WI38 (cell line): ENCODE results near the gene TLR5.

Source experiments
- H3K4me3 ChIP-seq: 2 replicates; pipeline ENCODE4 v1.5.1; 2011; ENCODE audit warnings: low read depth, mild to moderate bottlenecking, control low read depth, low read length
- TF ChIP-seq, protein P1 (sequence below): IDR thresholded peaks from 2 replicates; pipeline ENCODE4 v1.5.1; 2012; ENCODE audit warnings: low read depth, mild to moderate bottlenecking, control low read depth, low read length

The TLR5 gene

GRCh38 chr1:223161321-223161720 lies 18.3 kb upstream of the TLR5 start:
- H3K4me3 ChIP-seq, result no peak overlapping the region
- TF ChIP-seq, protein P1, sequence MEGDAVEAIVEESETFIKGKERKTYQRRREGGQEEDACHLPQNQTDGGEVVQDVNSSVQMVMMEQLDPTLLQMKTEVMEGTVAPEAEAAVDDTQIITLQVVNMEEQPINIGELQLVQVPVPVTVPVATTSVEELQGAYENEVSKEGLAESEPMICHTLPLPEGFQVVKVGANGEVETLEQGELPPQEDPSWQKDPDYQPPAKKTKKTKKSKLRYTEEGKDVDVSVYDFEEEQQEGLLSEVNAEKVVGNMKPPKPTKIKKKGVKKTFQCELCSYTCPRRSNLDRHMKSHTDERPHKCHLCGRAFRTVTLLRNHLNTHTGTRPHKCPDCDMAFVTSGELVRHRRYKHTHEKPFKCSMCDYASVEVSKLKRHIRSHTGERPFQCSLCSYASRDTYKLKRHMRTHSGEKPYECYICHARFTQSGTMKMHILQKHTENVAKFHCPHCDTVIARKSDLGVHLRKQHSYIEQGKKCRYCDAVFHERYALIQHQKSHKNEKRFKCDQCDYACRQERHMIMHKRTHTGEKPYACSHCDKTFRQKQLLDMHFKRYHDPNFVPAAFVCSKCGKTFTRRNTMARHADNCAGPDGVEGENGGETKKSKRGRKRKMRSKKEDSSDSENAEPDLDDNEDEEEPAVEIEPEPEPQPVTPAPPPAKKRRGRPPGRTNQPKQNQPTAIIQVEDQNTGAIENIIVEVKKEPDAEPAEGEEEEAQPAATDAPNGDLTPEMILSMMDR, result no peak

- TF ChIP-seq, protein P1, result no peak
- no peak overlapping the region for H3K4me3 ChIP-seq
Measured at GRCh38 chr1:223156343-223156742, 13.3 kb upstream of the TLR5 start.

DNA sequence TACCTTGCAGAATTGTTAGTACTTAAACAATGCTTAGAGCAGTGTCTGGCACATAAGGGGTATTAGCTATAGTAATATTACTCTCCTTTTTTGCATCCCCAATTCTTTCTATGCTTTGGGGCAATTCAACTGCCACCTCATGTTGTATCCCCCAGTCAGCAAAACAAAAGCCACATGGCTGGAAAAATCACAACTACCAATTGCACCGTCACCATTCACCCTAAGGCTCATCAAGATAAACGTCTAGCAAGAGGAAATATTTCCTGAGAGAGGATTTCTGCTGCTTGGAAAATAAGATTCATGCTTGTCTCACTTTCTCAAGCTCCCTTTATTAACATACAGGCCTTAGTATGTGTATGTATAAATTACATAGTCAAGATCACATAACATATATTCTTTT lies 12.1 kb upstream of the TLR5 start:
- H3K4me3 ChIP-seq, result no peak overlapping the region
- TF ChIP-seq, protein P1, result no peak

GRCh38 chr1:223153177-223154119 lies 10.4 kb upstream of the TLR5 start:
- TF ChIP-seq, protein P1, result no peak

DNA sequence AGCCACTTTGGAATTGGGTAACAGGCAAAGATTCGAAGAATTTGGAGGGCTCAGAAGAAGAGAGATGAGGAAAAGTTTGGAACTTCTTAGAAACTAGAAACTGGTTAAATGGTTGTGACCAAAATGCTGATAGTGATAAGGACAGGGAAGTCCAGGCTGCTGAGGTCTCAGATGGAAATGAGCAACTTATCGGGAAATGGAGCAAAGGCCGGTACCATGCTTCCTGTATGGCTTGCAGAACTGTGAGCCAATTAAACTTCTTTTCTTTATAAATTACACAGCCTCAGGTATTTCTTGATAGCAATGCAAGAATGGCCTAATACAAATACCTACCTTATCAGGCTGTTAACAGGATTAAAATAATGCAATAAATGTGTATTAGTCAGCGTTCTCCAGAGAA lies 9.4 kb upstream of the TLR5 start:
- no peak overlapping the region for H3K4me3 ChIP-seq
- TF ChIP-seq, protein P1, result no peak

More at GRCh38 chr1:223153177-223154119, 10.4 kb upstream of the TLR5 start:
- H3K4me3 ChIP-seq, result no peak overlapping the region

DNA sequence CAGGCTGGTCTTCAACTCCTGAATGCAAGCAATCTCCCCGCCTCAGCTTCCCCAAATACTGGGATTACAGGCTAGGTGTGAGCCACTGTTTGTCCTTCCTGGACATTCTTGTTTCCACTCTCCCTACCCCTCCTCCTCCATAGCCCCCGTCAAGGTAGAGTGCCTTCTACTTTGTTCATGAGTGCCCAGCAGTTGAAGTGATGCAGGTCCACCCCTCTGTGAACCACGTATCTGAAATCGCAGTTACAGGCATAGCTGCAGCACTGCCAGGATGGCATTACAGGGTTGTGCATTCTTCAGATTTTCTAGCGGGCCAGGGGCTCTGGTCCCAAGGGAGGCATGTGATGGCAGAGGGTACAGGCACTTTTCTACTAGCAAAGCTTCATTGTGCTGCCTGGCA lies 7.4 kb upstream of the TLR5 start:
- TF ChIP-seq, protein P1, result no peak
- H3K4me3 ChIP-seq, result no peak overlapping the region

GRCh38 chr1:223147873-223148272 lies 4.8 kb upstream of the TLR5 start:
- H3K4me3 ChIP-seq, result no peak overlapping the region
- TF ChIP-seq, protein P1, result no peak
